Activated T-cell treated with anti-CD3 and anti-CD28 coated beads, Interleukin-2, amount 50 U/mL, for 1 hour (primary cell): Measurements from ENCODE around the gene CORO1C.
A peak's percentile ranks its signal among the peaks of the same experiment; 100 is the strongest.
"Not testable (repeated sequence)": the region's sequence is repeated elsewhere in the genome, so short reads cannot be mapped to it uniquely, and the experiment has no call there.

Experiments
- DNase-seq: peaks from one replicate; pipeline ENCODE4 v3.0.0-alpha.2; 2020

The CORO1C gene

GRCh38 chr12:108671110-108671509, 60.2 kb downstream of the CORO1C start:
- DNase-seq = no peak

- DNase-seq = no peak
Measured at GRCh38 chr12:108670066-108670631, 61.2 kb downstream of the CORO1C start.

- DNase-seq = no peak
Measured at GRCh38 chr12:108668542-108668941, 62.8 kb downstream of the CORO1C start.

- no peak for DNase-seq
Measured at GRCh38 chr12:108668063-108668462, 63.3 kb downstream of the CORO1C start.

GRCh38 chr12:108667349-108667748, 64.0 kb downstream of the CORO1C start:
- DNase-seq = no peak

GRCh38 chr12:108666401-108666881, 64.9 kb downstream of the CORO1C start:
- DNase-seq = no peak

- DNase-seq = no peak
Measured at GRCh38 chr12:108665608-108666202, 65.6 kb downstream of the CORO1C start.

- DNase-seq = peak; percentile 75
Measured at GRCh38 chr12:108664338-108665258, 66.7 kb downstream of the CORO1C start.

GRCh38 chr12:108663324-108664015, 67.8 kb downstream of the CORO1C start:
- no peak for DNase-seq

GRCh38 chr12:108658115-108658514, 73.2 kb downstream of the CORO1C start:
- not testable (repeated sequence) for DNase-seq

GRCh38 chr12:108657130-108657745, 74.1 kb downstream of the CORO1C start:
- no peak for DNase-seq

- DNase-seq = not testable (repeated sequence)
Measured at GRCh38 chr12:108656247-108656646, 75.1 kb downstream of the CORO1C start.

- not testable (repeated sequence) for DNase-seq
Measured at GRCh38 chr12:108655812-108656175, 75.5 kb downstream of the CORO1C start.

GRCh38 chr12:108654622-108655021, 76.7 kb downstream of the CORO1C start:
- DNase-seq = not testable (repeated sequence)

- no peak for DNase-seq
Measured at GRCh38 chr12:108653922-108654321, 77.4 kb downstream of the CORO1C start.

GRCh38 chr12:108653082-108653516, 78.2 kb downstream of the CORO1C start:
- no peak for DNase-seq

- no peak for DNase-seq
Measured at GRCh38 chr12:108650083-108650482, 81.2 kb downstream of the CORO1C start.

GRCh38 chr12:108649669-108650068, 81.6 kb downstream of the CORO1C start:
- no peak for DNase-seq

GRCh38 chr12:108649126-108649525, 82.2 kb downstream of the CORO1C start:
- DNase-seq = no peak

GRCh38 chr12:108648371-108648770, 82.9 kb downstream of the CORO1C start:
- DNase-seq = no peak

GRCh38 chr12:108647585-108648287, 83.6 kb downstream of the CORO1C start:
- DNase-seq = no peak
